ENCODE measurements around the gene SLC39A2. TPM values are rescaled to one million over a fixed set of nuclear protein-coding genes. Genes with fewer than 3 reads are reported as not detected.

Gene SLC39A2
- total and polyA plus RNA-seq, 9 of the 15 experiments (the other 6 are each of a cell fraction or from before 2014, with no cell fraction given), result 0.06 to 0.09 TPM; not detected in 7

DNA sequence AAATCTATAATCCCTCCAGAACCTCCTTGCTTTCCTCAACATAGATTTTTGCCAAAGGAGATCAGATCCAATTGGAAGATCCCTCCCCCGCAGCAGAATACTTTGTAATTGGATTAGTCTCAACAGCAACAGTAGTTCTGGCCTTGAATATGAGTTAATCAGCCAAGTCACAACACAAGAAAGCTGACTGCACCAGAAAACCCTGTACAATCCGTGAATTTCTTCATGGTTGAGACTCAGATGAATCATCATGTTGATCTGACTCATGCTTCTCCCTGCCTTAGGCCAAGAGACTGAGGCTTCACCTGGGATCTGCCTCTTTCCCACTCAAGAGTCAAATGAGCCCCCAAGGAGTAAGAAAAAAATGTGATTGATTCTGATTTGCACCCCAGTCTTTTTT, 12.3 kb upstream of the SLC39A2 start (continued):
- TF ChIP-seq SRSF9 (IDR thresholded peaks at IDR 0.05; ENCODE audit: borderline replicate concordance, low read depth, low read length), result no peak
- TF ChIP-seq ARHGAP35 (IDR thresholded peaks at IDR 0.05; ENCODE audit: partially characterized antibody), result no peak
- TF ChIP-seq ZNF347 (CRISPR knock-in tag; IDR thresholded peaks at IDR 0.05; ENCODE audit: low read depth), result no peak
- TF ChIP-seq, protein P1, sequence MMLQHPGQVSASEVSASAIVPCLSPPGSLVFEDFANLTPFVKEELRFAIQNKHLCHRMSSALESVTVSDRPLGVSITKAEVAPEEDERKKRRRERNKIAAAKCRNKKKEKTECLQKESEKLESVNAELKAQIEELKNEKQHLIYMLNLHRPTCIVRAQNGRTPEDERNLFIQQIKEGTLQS (IDR thresholded peaks at IDR 0.05), result peak; percentile 82
- TF ChIP-seq, protein P1 (CRISPR knock-in tag; conservative IDR thresholded peaks at IDR 0.05), result no peak
- TF ChIP-seq, protein P2, sequence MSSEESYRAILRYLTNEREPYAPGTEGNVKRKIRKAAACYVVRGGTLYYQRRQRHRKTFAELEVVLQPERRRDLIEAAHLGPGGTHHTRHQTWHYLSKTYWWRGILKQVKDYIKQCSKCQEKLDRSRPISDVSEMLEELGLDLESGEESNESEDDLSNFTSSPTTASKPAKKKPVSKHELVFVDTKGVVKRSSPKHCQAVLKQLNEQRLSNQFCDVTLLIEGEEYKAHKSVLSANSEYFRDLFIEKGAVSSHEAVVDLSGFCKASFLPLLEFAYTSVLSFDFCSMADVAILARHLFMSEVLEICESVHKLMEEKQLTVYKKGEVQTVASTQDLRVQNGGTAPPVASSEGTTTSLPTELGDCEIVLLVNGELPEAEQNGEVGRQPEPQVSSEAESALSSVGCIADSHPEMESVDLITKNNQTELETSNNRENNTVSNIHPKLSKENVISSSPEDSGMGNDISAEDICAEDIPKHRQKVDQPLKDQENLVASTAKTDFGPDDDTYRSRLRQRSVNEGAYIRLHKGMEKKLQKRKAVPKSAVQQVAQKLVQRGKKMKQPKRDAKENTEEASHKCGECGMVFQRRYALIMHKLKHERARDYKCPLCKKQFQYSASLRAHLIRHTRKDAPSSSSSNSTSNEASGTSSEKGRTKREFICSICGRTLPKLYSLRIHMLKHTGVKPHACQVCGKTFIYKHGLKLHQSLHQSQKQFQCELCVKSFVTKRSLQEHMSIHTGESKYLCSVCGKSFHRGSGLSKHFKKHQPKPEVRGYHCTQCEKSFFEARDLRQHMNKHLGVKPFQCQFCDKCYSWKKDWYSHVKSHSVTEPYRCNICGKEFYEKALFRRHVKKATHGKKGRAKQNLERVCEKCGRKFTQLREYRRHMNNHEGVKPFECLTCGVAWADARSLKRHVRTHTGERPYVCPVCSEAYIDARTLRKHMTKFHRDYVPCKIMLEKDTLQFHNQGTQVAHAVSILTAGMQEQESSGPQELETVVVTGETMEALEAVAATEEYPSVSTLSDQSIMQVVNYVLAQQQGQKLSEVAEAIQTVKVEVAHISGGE (CRISPR knock-in tag; IDR thresholded peaks at IDR 0.05), result no peak
- TF ChIP-seq JUN (IDR thresholded peaks at IDR 0.05; ENCODE audit: borderline replicate concordance, low read depth, low read length), result peak; percentile 69
- TF ChIP-seq JUN (CRISPR knock-in tag; IDR thresholded peaks at IDR 0.05; ENCODE audit: borderline replicate concordance), result no peak
- TF ChIP-seq, protein P3, sequence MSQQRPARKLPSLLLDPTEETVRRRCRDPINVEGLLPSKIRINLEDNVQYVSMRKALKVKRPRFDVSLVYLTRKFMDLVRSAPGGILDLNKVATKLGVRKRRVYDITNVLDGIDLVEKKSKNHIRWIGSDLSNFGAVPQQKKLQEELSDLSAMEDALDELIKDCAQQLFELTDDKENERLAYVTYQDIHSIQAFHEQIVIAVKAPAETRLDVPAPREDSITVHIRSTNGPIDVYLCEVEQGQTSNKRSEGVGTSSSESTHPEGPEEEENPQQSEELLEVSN (IDR thresholded peaks at IDR 0.05; ENCODE audit: borderline replicate concordance in 1 of 2, extremely low read depth in 1 of 2, insufficient read depth in 1 of 2, insufficient read length in 1 of 2, low read depth in 1 of 2, low read length in 1 of 2, poor library complexity in 1 of 2, severe bottlenecking in 1 of 2), result no peak
- TF ChIP-seq C11orf30 (IDR thresholded peaks at IDR 0.05; ENCODE audit: low read depth), result peak; percentile 15; the same call in 1 of the 2 replicates
- no peak for TF ChIP-seq MAFF (IDR thresholded peaks at IDR 0.05; ENCODE audit: low read length)
- TF ChIP-seq CC2D1A (IDR thresholded peaks at IDR 0.05), result no peak
- peak; percentile 89 for TF ChIP-seq FOSL1 (tag; conservative IDR thresholded peaks at IDR 0.05)
- no peak for TF ChIP-seq SUPT5H (IDR thresholded peaks at IDR 0.05)

Measured in K562 (cell line).